Mesendoderm (in vitro differentiated cells): ENCODE data around the gene KDM4B.
"Not testable (repeated sequence)": the region's sequence is repeated elsewhere in the genome, so short reads cannot be mapped to it uniquely, and the experiment has no call there.

Experiments used
- DNase-seq: peaks from one replicate; pipeline ENCODE4 v3.0.0; 2013
- H2AK5ac ChIP-seq: 2 replicates; pipeline ENCODE4 v1.6.1; 2013; ENCODE audit warnings: low read length, inconsistent platforms
- H2BK120ac ChIP-seq: 2 replicates; pipeline ENCODE4 v1.6.1; 2013; ENCODE audit warnings: low read depth, mild to moderate bottlenecking, low read length, moderate library complexity, mixed read lengths
- H2BK15ac ChIP-seq: replicated peaks from 2 replicates; pipeline ENCODE4 v1.6.1; 2013; ENCODE audit warnings: low read depth, mild to moderate bottlenecking, moderate library complexity
- H2BK5ac ChIP-seq: 2 replicates; pipeline ENCODE4 v1.6.1; 2013; ENCODE audit warnings: low read length, inconsistent platforms
- H3K18ac ChIP-seq: 2 replicates; pipeline ENCODE4 v1.6.1; 2013; ENCODE audit warnings: mild to moderate bottlenecking, low read length, mixed read lengths
- H3K23ac ChIP-seq: one replicate; pipeline ENCODE4 v1.6.1; 2013; ENCODE audit warnings: low read length
- H3K27ac ChIP-seq: 2 replicates; pipeline ENCODE4 v1.5.1; 2013; ENCODE audit warnings: low read depth, mild to moderate bottlenecking, inconsistent platforms, low read length, moderate library complexity
- H3K27me3 ChIP-seq: 2 replicates; pipeline ENCODE4 v1.6.1; 2013; ENCODE audit warnings: low read length, control low read depth, mild to moderate bottlenecking, inconsistent platforms; ENCODE audit not compliant: insufficient read depth, poor library complexity
- H3K36me3 ChIP-seq: 2 replicates; pipeline ENCODE4 v1.6.1; 2013; ENCODE audit warnings: low read length, inconsistent platforms; ENCODE audit not compliant: control insufficient read depth, insufficient read depth
- H3K4ac ChIP-seq: one replicate; pipeline ENCODE4 v1.6.1; 2013; ENCODE audit warnings: low read depth, mild to moderate bottlenecking, low read length, moderate library complexity
- H3K4me1 ChIP-seq: 2 replicates; pipeline ENCODE4 v1.6.1; 2013; ENCODE audit warnings: low read depth, low read length, inconsistent platforms; ENCODE audit not compliant: control insufficient read depth
- H3K4me2 ChIP-seq: 2 replicates; pipeline ENCODE4 v1.6.1; 2013; ENCODE audit warnings: low read length
- H3K4me3 ChIP-seq: 2 replicates; pipeline ENCODE4 v1.5.1; 2013; ENCODE audit warnings: mild to moderate bottlenecking, low read length
- H3K56ac ChIP-seq: one replicate; pipeline ENCODE4 v1.6.1; 2013; ENCODE audit warnings: low read length
- H3K79me1 ChIP-seq: 2 replicates; pipeline ENCODE4 v1.6.1; 2013; ENCODE audit warnings: low read length, inconsistent platforms
- H3K79me2 ChIP-seq: 2 replicates; pipeline ENCODE4 v1.6.1; 2013; ENCODE audit warnings: mild to moderate bottlenecking, low read length; ENCODE audit not compliant: control insufficient read depth, insufficient read depth
- H3K9ac ChIP-seq: 2 replicates; pipeline ENCODE4 v1.6.1; 2013; ENCODE audit warnings: low read length, inconsistent platforms
- H4K5ac ChIP-seq: one replicate; pipeline ENCODE4 v1.6.1; 2013; ENCODE audit warnings: low read length
- H4K8ac ChIP-seq: one replicate; pipeline ENCODE4 v1.6.1; 2013; ENCODE audit warnings: low read depth, mild to moderate bottlenecking, control low read depth, low read length, moderate library complexity
- WGBS: extraction: QIAGEN DNeasy Blood & Tissue Kit; methylation state at CpG from one replicate; pipeline ENCODE4 v1.1.7; 2013; ENCODE audit warnings: low lambda C conversion rate, missing lambda C conversion rate; ENCODE audit not compliant: insufficient coverage; ENCODE audit errors: extremely low coverage; 5-methylcytosine and 5-hydroxymethylcytosine counted together
- small RNA-seq: library from polyadenylated mRNA; stranded (forward); fragments of <200 nt; extraction: miRNeasy Mini kit (QIAGEN cat#:217004); gene quantifications from one replicate; pipeline ENCODE3, GENCODE V24; 2013; ENCODE audit not compliant: insufficient read depth

KDM4B gene

GRCh38 chr19:5195587-5195986, 226.7 kb downstream of the KDM4B start:
- not testable (repeated sequence) for H3K79me2 ChIP-seq, H3K18ac ChIP-seq, H4K8ac ChIP-seq, H3K4ac ChIP-seq, H2BK5ac ChIP-seq, H4K5ac ChIP-seq, H3K36me3 ChIP-seq, H2BK15ac ChIP-seq, H3K9ac ChIP-seq, H2AK5ac ChIP-seq, H3K79me1 ChIP-seq, H3K56ac ChIP-seq, H3K4me3 ChIP-seq, H3K27ac ChIP-seq, H3K27me3 ChIP-seq, H3K23ac ChIP-seq, H3K4me1 ChIP-seq, DNase-seq, H2BK120ac ChIP-seq, H3K4me2 ChIP-seq
- WGBS: no CpG with 5 or more reads among the region's 3 CpGs

GRCh38 chr19:5196832-5197231, 227.9 kb downstream of the KDM4B start:
- H3K4me3 ChIP-seq: no peak overlapping the region
- H3K79me1 ChIP-seq: no peaks in the 10 kb centered on the region
- peaks cover 3% of the 10 kb centered on the region for H3K4me1 ChIP-seq
- no peak overlapping the region for H3K9ac ChIP-seq
- H3K27ac ChIP-seq: no peak overlapping the region
- H3K27me3 ChIP-seq: no peaks in the 10 kb centered on the region
- no peaks in the 10 kb centered on the region for H3K79me2 ChIP-seq
- DNase-seq: no peak
- WGBS: no CpG with 5 or more reads among the region's 5 CpGs
- H2BK5ac ChIP-seq: no peak overlapping the region
- no peak overlapping the region for H3K4ac ChIP-seq
- no peak overlapping the region for H2BK15ac ChIP-seq
- H2BK120ac ChIP-seq: no peak overlapping the region
- H3K18ac ChIP-seq: no peak overlapping the region
- no peak overlapping the region for H2AK5ac ChIP-seq
- H3K36me3 ChIP-seq: no peaks in the 10 kb centered on the region
- H3K4me2 ChIP-seq: no peak overlapping the region
- H3K23ac ChIP-seq: no peak overlapping the region
- H3K56ac ChIP-seq: no peak overlapping the region
- H4K8ac ChIP-seq: no peak overlapping the region
- H4K5ac ChIP-seq: no peak overlapping the region

GRCh38 chr19:5200844-5201243, 231.9 kb downstream of the KDM4B start:
- Histone ChIP-seq H3K79me1 (no peaks in the 10 kb centered on the region), H3K23ac (no peak overlapping the region), H2AK5ac (no peak overlapping the region), H2BK120ac (no peak overlapping the region), H3K9ac (no peak overlapping the region), H3K36me3 (no peaks in the 10 kb centered on the region), H2BK15ac (no peak overlapping the region), H3K79me2 (no peaks in the 10 kb centered on the region), H3K27ac (no peak overlapping the region), H3K4me1 (no peaks in the 10 kb centered on the region), H3K4me3 (no peak overlapping the region), H4K8ac (no peak overlapping the region), H3K4ac (no peak overlapping the region), H3K27me3 (no peaks in the 10 kb centered on the region), H2BK5ac (no peak overlapping the region), H3K18ac (no peak overlapping the region), H4K5ac (no peak overlapping the region), H3K4me2 (no peak overlapping the region), H3K56ac (no peak overlapping the region)
- no peak for DNase-seq
- no CpG with 5 or more reads among the region's 4 CpGs for WGBS

- no peaks in the 10 kb centered on the region for H3K79me2 ChIP-seq
- no peak overlapping the region for H3K4me2 ChIP-seq
- no peak overlapping the region for H2BK120ac ChIP-seq
- no peak overlapping the region for H3K4me3 ChIP-seq
- no peaks in the 10 kb centered on the region for H3K79me1 ChIP-seq
- peaks cover under 1% of the 10 kb centered on the region for H3K36me3 ChIP-seq
- no peak overlapping the region for H2BK15ac ChIP-seq
- no peaks in the 10 kb centered on the region for H3K4me1 ChIP-seq
- H3K4ac ChIP-seq: no peak overlapping the region
- H3K23ac ChIP-seq: no peak overlapping the region
- no peak overlapping the region for H3K56ac ChIP-seq
- H3K18ac ChIP-seq: no peak overlapping the region
- H3K27ac ChIP-seq: no peak overlapping the region
- no peak overlapping the region for H4K8ac ChIP-seq
- no peak overlapping the region for H2BK5ac ChIP-seq
- H2AK5ac ChIP-seq: no peak overlapping the region
- no peak overlapping the region for H3K9ac ChIP-seq
- H4K5ac ChIP-seq: no peak overlapping the region
- WGBS: no CpG with 5 or more reads among the region's 4 CpGs
- DNase-seq: no peak
- no peaks in the 10 kb centered on the region for H3K27me3 ChIP-seq
These were observed 233.6 kb downstream of the KDM4B start for GRCh38 chr19:5202553-5202952.

Small RNA genes lying within 50 kb of the gene (small RNA-seq; reads per million reads assigned to genes)
- 1.3 reads per million for gene MIR4747
